Cardiac muscle cell (in vitro differentiated cells and primary cell): ENCODE results near the gene POLN. TPM values are rescaled to one million over a fixed set of nuclear protein-coding genes. Genes with fewer than 3 reads are reported as not detected.
A peak's percentile ranks its signal among the peaks of the same experiment; 100 is the strongest.

Source experiments
- DNase-seq, 2 donors: peaks; one replicate each; pipeline versions ENCODE4 v3.0.0 to v3.0.0-alpha.2; 2010 to 2017; ENCODE audit warnings: low read depth in 1 of 2, low spot score in 1 of 2
- H3K27ac ChIP-seq: fragments of 200-600 bp; sonication (generic); 2 replicates; pipeline ENCODE4 v1.5.1; 2016
- H3K27me3 ChIP-seq: fragments of 200-600 bp; sonication (generic); 2 replicates; pipeline ENCODE4 v1.6.0; 2016; ENCODE audit warnings: control low read depth
- H3K36me3 ChIP-seq: fragments of 200-600 bp; sonication (generic); 2 replicates; pipeline ENCODE4 v1.5.1; 2016; ENCODE audit warnings: control low read depth
- H3K4me1 ChIP-seq: fragments of 200-600 bp; sonication (generic); 2 replicates; pipeline ENCODE4 v1.8.1; 2017; ENCODE audit warnings: low read depth, mild to moderate bottlenecking, mixed run types
- H3K4me3 ChIP-seq: fragments of 200-600 bp; sonication (generic); 2 replicates; pipeline ENCODE4 v1.5.1; 2016; ENCODE audit warnings: mild to moderate bottlenecking
- H3K9me3 ChIP-seq: fragments of 200-600 bp; sonication (generic); 2 replicates; pipeline ENCODE4 v1.5.1; 2017; ENCODE audit warnings: low read depth, mild to moderate bottlenecking, control low read depth
- polyA plus RNA-seq: library from polyadenylated mRNA; unstranded; fragments of >200 nt; fragmentation: Nextera tagmentation; extraction: Ambion mirVana; gene quantifications from 2 replicates; pipeline ENCODE4 v1.2.1, GENCODE V29; 2016
- total RNA-seq: library from RNA; depleted of rRNA; stranded (reverse); fragments of >200 nt; gene quantifications from 2 replicates; pipeline ENCODE4 v1.2.3, GENCODE V29; 2016
- TF ChIP-seq, protein P1 (sequence below): IDR thresholded peaks from 2 replicates; pipeline ENCODE4 v1.5.1; 2012; ENCODE audit warnings: low read depth, mild to moderate bottlenecking, low read length

Gene POLN
- total RNA-seq: 5.2 and 6.9 TPM in 2 replicates
- 8.5 and 9.0 TPM in 2 replicates for polyA plus RNA-seq

DNA sequence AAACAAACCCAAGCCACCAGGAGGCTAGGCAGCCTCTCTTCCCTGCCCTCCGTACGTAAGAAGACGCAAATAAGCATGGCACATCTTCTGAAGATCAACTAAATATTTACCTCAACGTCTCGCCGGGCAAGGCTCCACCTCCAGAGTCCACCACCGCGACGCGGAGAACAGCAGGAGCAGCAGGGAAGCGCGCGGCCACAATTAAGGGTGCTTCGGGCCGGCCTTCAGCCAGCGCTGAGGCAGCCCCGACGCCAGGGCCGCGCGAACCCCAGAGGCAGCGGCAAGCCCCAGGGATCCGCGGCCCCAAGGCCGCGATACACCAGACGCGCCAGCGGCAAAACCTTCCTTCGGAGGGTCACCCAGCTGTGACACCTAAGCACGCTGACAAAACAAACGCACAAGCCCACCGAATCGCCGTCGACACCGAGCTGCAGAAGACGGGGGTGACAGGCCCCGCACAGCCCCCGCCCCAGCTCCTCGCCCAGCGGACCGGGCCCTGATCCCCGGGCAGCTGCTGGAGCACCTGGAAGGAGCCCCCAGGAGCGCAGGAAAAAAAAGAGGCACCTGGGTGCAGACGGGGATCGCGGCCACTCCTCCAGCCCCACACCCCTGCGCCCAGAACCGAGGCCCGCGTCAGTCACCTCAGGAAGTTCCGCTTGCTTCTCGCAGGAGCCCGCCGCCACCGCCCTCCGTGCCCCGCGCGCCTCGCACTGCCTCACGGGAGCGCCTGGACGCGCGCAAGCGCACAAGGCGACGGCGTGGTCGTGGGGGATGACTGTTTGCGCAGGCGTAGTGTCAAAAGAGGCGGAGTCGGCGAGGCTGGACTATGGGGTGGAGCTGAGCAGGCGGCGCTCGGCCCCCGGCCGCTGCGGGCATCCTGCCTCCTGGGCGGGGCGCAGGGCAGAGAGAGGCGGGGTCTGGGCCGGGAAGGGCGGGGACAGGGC, at the start of gene POLN, which contains the start of gene HAUS3:
Gene POLN (minus strand): TSS at position 712 of the 944 bp plus-strand sequence. CDS start 12,890 bp downstream, outside the sequence.
Gene HAUS3 (minus strand): TSS at position 712 of the 944 bp plus-strand sequence. CDS start 1,175 bp downstream, outside the sequence.
- Histone ChIP-seq H3K4me1 (peaks cover 21% of the 10 kb centered on the region), H3K4me3 (peak within 1 kb of the TSS; percentile 81), H3K27ac (peak within 1 kb of the TSS; percentile 61), H3K27me3 (no peaks in the 10 kb centered on the region), H3K36me3 (no peaks in the 10 kb centered on the region), H3K9me3 (no peaks in the 10 kb centered on the region)
- DNase-seq: peak; percentile 98 to 99
- TF ChIP-seq, protein P1, sequence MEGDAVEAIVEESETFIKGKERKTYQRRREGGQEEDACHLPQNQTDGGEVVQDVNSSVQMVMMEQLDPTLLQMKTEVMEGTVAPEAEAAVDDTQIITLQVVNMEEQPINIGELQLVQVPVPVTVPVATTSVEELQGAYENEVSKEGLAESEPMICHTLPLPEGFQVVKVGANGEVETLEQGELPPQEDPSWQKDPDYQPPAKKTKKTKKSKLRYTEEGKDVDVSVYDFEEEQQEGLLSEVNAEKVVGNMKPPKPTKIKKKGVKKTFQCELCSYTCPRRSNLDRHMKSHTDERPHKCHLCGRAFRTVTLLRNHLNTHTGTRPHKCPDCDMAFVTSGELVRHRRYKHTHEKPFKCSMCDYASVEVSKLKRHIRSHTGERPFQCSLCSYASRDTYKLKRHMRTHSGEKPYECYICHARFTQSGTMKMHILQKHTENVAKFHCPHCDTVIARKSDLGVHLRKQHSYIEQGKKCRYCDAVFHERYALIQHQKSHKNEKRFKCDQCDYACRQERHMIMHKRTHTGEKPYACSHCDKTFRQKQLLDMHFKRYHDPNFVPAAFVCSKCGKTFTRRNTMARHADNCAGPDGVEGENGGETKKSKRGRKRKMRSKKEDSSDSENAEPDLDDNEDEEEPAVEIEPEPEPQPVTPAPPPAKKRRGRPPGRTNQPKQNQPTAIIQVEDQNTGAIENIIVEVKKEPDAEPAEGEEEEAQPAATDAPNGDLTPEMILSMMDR: no peak

GRCh38 chr4:2290974-2291704, 49.2 kb upstream of the POLN start:
- H3K36me3 ChIP-seq: no peaks in the 10 kb centered on the region
- H3K4me1 ChIP-seq: peaks cover under 1% of the 10 kb centered on the region
- no peaks in the 10 kb centered on the region for H3K9me3 ChIP-seq
- TF ChIP-seq, protein P1: no peak
- no peaks in the 10 kb centered on the region for H3K27me3 ChIP-seq
- DNase-seq: no peak
- no peak overlapping the region for H3K27ac ChIP-seq
- H3K4me3 ChIP-seq: no peak overlapping the region

- Histone ChIP-seq H3K27me3 (no peaks in the 10 kb centered on the region), H3K4me3 (no peak overlapping the region), H3K9me3 (no peaks in the 10 kb centered on the region), H3K4me1 (no peaks in the 10 kb centered on the region), H3K27ac (no peak overlapping the region), H3K36me3 (no peaks in the 10 kb centered on the region)
- TF ChIP-seq, protein P1: no peak
- no peak for DNase-seq
These were observed 48.6 kb upstream of the POLN start for GRCh38 chr4:2290488-2290887.

DNA sequence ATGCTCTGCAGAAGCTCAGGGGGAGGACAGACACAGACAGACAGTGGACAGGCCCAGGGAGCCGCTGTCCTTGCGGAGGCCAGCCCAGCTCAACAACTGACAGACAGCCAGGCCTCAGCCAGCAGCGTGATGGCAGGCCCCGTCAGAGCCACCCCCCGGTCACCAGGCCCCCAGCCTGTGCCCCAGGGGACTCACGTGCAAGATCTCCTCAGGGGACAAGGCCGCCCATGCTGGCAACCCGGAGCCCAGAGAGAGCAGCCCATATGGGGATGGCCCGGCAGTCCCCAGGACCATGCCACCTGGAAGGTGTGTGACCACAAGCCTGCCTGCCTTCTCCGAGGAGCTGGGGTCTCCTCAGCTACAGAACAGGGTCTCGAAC, 48.0 kb upstream of the POLN start:
- Histone ChIP-seq H3K9me3 (no peaks in the 10 kb centered on the region), H3K4me1 (no peaks in the 10 kb centered on the region), H3K36me3 (no peaks in the 10 kb centered on the region), H3K27ac (no peak overlapping the region), H3K27me3 (no peaks in the 10 kb centered on the region), H3K4me3 (no peak overlapping the region)
- TF ChIP-seq, protein P1: no peak
- no peak for DNase-seq

- no peak for DNase-seq
- Histone ChIP-seq H3K9me3 (no peaks in the 10 kb centered on the region), H3K4me1 (no peaks in the 10 kb centered on the region), H3K36me3 (no peaks in the 10 kb centered on the region), H3K4me3 (no peak overlapping the region), H3K27ac (no peak overlapping the region), H3K27me3 (no peaks in the 10 kb centered on the region)
- TF ChIP-seq, protein P1: no peak
These were observed 47.5 kb upstream of the POLN start for GRCh38 chr4:2289311-2289954.
